Heart right ventricle (tissue), 16 donors: ENCODE data around the gene PLB1. TPM values are rescaled to one million over a fixed set of nuclear protein-coding genes. Genes with fewer than 3 reads are reported as not detected.

ENCODE experiments used
- ATAC-seq, 8 donors: fragments of 200-7000 bp; cut with Tn5 transposase; one replicate each; pipeline ENCODE4 v1.9.1; 2020; ENCODE audit warnings: mild to moderate bottlenecking in 8 of 8, moderate library complexity in 8 of 8, moderate number of reproducible peaks in 1 of 8
- DNase-seq, 2 donors: peaks; one replicate each; pipeline ENCODE4 v3.0.0-alpha.2; 2020
- H3K27ac ChIP-seq, 10 donors: fragments of 200-600 bp; sonication (generic) in 2 of 10; one replicate each; pipeline versions ENCODE4 v1.5.0 to v1.8.0; 2020 to 2022; ENCODE audit warnings: mild to moderate bottlenecking in 3 of 10
- H3K27me3 ChIP-seq, 7 donors: fragments of 200-600 bp; one replicate each; pipeline ENCODE4 v1.8.0; 2021 to 2022; ENCODE audit warnings: mild to moderate bottlenecking in 2 of 7
- H3K36me3 ChIP-seq, 9 donors: fragments of 200-600 bp; sonication (generic) in 1 of 9; one replicate each; pipeline versions ENCODE4 v1.5.0 to v1.8.0; 2020 to 2022; ENCODE audit warnings: mild to moderate bottlenecking in 2 of 9
- H3K4me1 ChIP-seq, 9 donors: fragments of 200-600 bp; sonication (generic) in 1 of 9; one replicate each; pipeline versions ENCODE4 v1.5.0 to v1.8.0; 2020 to 2022; ENCODE audit warnings: mild to moderate bottlenecking in 4 of 9
- H3K4me3 ChIP-seq, 10 donors: fragments of 200-600 bp; sonication (generic) in 2 of 10; one replicate each; pipeline versions ENCODE4 v1.5.0 to v1.8.0; 2020 to 2022; ENCODE audit warnings: mild to moderate bottlenecking in 7 of 10, moderate library complexity in 2 of 10
- H3K9me3 ChIP-seq, 11 donors: fragments of 200-600 bp in 10 of 11; sonication (generic) in 2 of 11; one replicate each; pipeline versions ENCODE4 v1.5.0 to v1.8.0; 2013 to 2022; ENCODE audit warnings: mild to moderate bottlenecking in 2 of 11, control low read depth in 1 of 11, moderate library complexity in 1 of 11
- CTCF ChIP-seq, 9 donors: fragments of 200-600 bp; sonication (generic) in 2 of 9; IDR thresholded peaks; one replicate each; pipeline versions ENCODE4 v1.5.0 to v1.8.0; 2021 to 2022; ENCODE audit warnings: antibody characterized with exemption in 9 of 9, mild to moderate bottlenecking in 5 of 9, moderate library complexity in 1 of 9
- WGBS, 2 donors: extraction: QIAGEN DNeasy Blood & Tissue Kit; methylation state at CpG; one replicate each; pipeline ENCODE4 v1.1.7; 2013; ENCODE audit warnings: inconsistent platforms in 1 of 2; 5-methylcytosine and 5-hydroxymethylcytosine counted together
- intact Hi-C, 10 donors: fragments of 100-400 bp; cut with DNase I; formaldehyde crosslinking; loops; one replicate each; pipeline versions ENCODE4 v1.11.1 to v1.14.2; 2022
- long read RNA-seq, 3 donors: library from polyadenylated mRNA; unstranded; transcript quantifications; one replicate each; pipeline ENCODE4 v2.0.0, GENCODE V29; 2020 to 2021
- polyA plus RNA-seq, 2 donors: library from polyadenylated mRNA; stranded (reverse); fragments of 200-250 nt; gene quantifications; one replicate each; pipeline ENCODE4 v1.2.3, GENCODE V29; 2013
- total RNA-seq, 10 donors: library from RNA; stranded (reverse); fragmentation: NEBNext Ultra II Directional in 3 of 10; extraction: Animal tissue kit (Norgen Biotek cat#: 25700) in 3 of 10; gene quantifications; one replicate each; pipeline versions ENCODE4 v1.2.1 to v1.2.4, GENCODE V29; 2021 to 2023
- donor health status: Arrhythmogenic right ventricular cardiomyopathy.
- donor health status: ischemic (EF 13 %, LVEDD 7.1; RV severe dilation, severe dysfunction).
- donor health status: healthy with polysubstance abuse.
- donor health status: DM: no; HTN: yes; CAD: no.
- donor health status: DM: no; HTN: no; CAD: no.
- donor health status: ischemic (EF 25% LVEDD 6.9; RV normal size, moderate dysfunction).
- donor health status: ischemic (EF 25% LVEDD 5.7; RV mildly dilated, moderate dysfunction).
- donor health status: healthy.
- donor health status: DM: yes; HTN: yes; CAD: no.
- donor health status: Ischemic cardiomyopathy.
- donor health status: ischemic (EF 35%, LVEDD 5.7; RV mildly dilated, moderate dysfunction).
- donor health status: nonischemic (EF 11% LVEDD 7.7; RV severe dilation, severe dysfunction).
- donor health status: DM: yes; HTN: yes; CAD: no.
- donor health status: PGD.
- donor health status: ischemic (EF 29% LVEDD 5.4; RV normal size, mild dysfunction).
- donor health status: nonischemic (EF 23%, LVEDD 6.1; RV moderate dilation, normal function).

Gene PLB1
- total RNA-seq, result 1 to 10 TPM in 7 of 10 donors, under 1 TPM in 3; 0.34 to 6.1 (median 1.5) TPM
- 1 to 10 TPM; 1.0 to 1.4 TPM for polyA plus RNA-seq
- long read RNA-seq, donor 1, partial matches to known transcripts, result 0 of 2 reads
- long read RNA-seq, donor 1, other reads (novel, unspliced or antisense), result 2 of 2 reads
- long read RNA-seq, donor 2, partial matches to known transcripts, result 0 of 2 reads
- long read RNA-seq, donor 2, other reads (novel, unspliced or antisense), result 2 of 2 reads
- long read RNA-seq, donor 3, result 0 reads

GRCh38 chr2:28495551-28496250 lies at the start of gene PLB1:
Gene PLB1, plus strand, starts transcription at chr2:28496060. Its CDS starts 55 bp downstream, at chr2:28496115.
- ATAC-seq, result no peak
- intact Hi-C loops, result no loop called here

GRCh38 chr2:28446531-28446930 lies 49.3 kb upstream of the PLB1 start:
- DNase-seq (no peak), ATAC-seq (no peak)
- peaks cover 0 to 52% (median 0%) of the 10 kb centered on the region in 9 donors for H3K4me1 ChIP-seq
- H3K27ac ChIP-seq, result peak overlapping the region in 1 of 10 donors; percentile 94
- no peaks in the 10 kb centered on the region for H3K36me3 ChIP-seq
- intact Hi-C loops, result loop anchor here in 2 of 10 donors (5.0 kb wide), 2 partner anchors 694 to 764 kb away; no protein-coding TSS in a partner anchor
- no peak overlapping the region for H3K4me3 ChIP-seq
- no peak for TF ChIP-seq CTCF (IDR thresholded peaks at IDR 0.05)
- H3K9me3 ChIP-seq, result no peaks in the 10 kb centered on the region
- no peaks in the 10 kb centered on the region for H3K27me3 ChIP-seq

More at GRCh38 chr2:28495551-28496250, at the start of gene PLB1:
- no peaks in the 10 kb centered on the region for H3K4me1 ChIP-seq
- no peak within 1 kb of the TSS for H3K4me3 ChIP-seq
- no peaks in the 10 kb centered on the region for H3K27me3 ChIP-seq
- no peaks in the 10 kb centered on the region for H3K36me3 ChIP-seq
- TF ChIP-seq CTCF (IDR thresholded peaks at IDR 0.05), result no peak
- no peak within 1 kb of the TSS for H3K27ac ChIP-seq
- 83 to 89% methylated on average over 14 of the region's 14 CpGs for WGBS, 2 donors
- DNase-seq, result no peak
- H3K9me3 ChIP-seq, result no peaks in the 10 kb centered on the region

GRCh38 chr2:28447086-28447485 lies 48.8 kb upstream of the PLB1 start:
- intact Hi-C loops, result loop anchor here in 2 of 10 donors (5.0 kb wide), 2 partner anchors 695 to 765 kb away; no protein-coding TSS in a partner anchor
- Histone ChIP-seq H3K4me3 (no peak overlapping the region), H3K4me1 (peaks cover 0 to 52% (median 0%) of the 10 kb centered on the region in 9 donors), H3K27me3 (no peaks in the 10 kb centered on the region), H3K9me3 (no peaks in the 10 kb centered on the region), H3K27ac (peak overlapping the region in 1 of 10 donors; percentile 94), H3K36me3 (no peaks in the 10 kb centered on the region)
- ATAC-seq (no peak), DNase-seq (no peak)
- 69 to 76% methylated on average over 3 of the region's 3 CpGs for WGBS, 2 donors
- TF ChIP-seq CTCF (IDR thresholded peaks at IDR 0.05), result no peak

- ATAC-seq, result peak in 3 of 8 donors; percentile 16 to 50 (median 36)
- WGBS, 2 donors, result 70 to 83% methylated on average over 8 of the region's 8 CpGs
- intact Hi-C loops, result loop anchor here in 2 of 10 donors (5.0 kb wide), 2 partner anchors 696 to 766 kb away; no protein-coding TSS in a partner anchor
Measured at GRCh38 chr2:28447943-28448792, 47.7 kb upstream of the PLB1 start.

More at GRCh38 chr2:28447943-28448792, 47.7 kb upstream of the PLB1 start:
- Histone ChIP-seq H3K9me3 (no peaks in the 10 kb centered on the region), H3K4me1 (peaks cover 0 to 57% (median 0%) of the 10 kb centered on the region in 9 donors), H3K27me3 (no peaks in the 10 kb centered on the region), H3K27ac (peak overlapping the region in 2 of 10 donors; percentile 46 to 94), H3K36me3 (no peaks in the 10 kb centered on the region), H3K4me3 (no peak overlapping the region)
- no peak for DNase-seq
- no peak for TF ChIP-seq CTCF (IDR thresholded peaks at IDR 0.05)
